Chondrocyte (in vitro differentiated cells): ENCODE data around the gene THOP1. TPM values are rescaled to one million over a fixed set of nuclear protein-coding genes. Genes with fewer than 3 reads are reported as not detected.

Experiments
- DNase-seq: peaks from one replicate; pipeline ENCODE4 v3.0.0; 2021; ENCODE audit warnings: mixed read lengths, low spot score
- H3K27ac Mint-ChIP-seq: one replicate; pipeline ENCODE4 v1.8.0; 2021; ENCODE audit warnings: mild to moderate bottlenecking, moderate library complexity, mixed read lengths; ENCODE audit not compliant: unreplicated experiment
- H3K27me3 Mint-ChIP-seq: 2 replicates; pipeline ENCODE4 v1.8.0; 2021; ENCODE audit warnings: low read depth, mixed read lengths
- H3K36me3 Mint-ChIP-seq: 2 replicates; pipeline ENCODE4 v1.8.0; 2021; ENCODE audit warnings: low read depth, mixed read lengths
- H3K4me1 Mint-ChIP-seq: 2 replicates; pipeline ENCODE4 v1.8.0; 2021; ENCODE audit warnings: low read depth, mild to moderate bottlenecking, mixed read lengths
- H3K4me3 Mint-ChIP-seq: one replicate; pipeline ENCODE4 v1.8.0; 2021; ENCODE audit warnings: mild to moderate bottlenecking, moderate library complexity, mixed read lengths; ENCODE audit not compliant: unreplicated experiment
- H3K9me3 Mint-ChIP-seq: 2 replicates; pipeline ENCODE4 v1.8.0; 2021; ENCODE audit warnings: low read depth, mixed read lengths
- CTCF ChIP-seq: fragments of 200-600 bp; sonication (generic); IDR thresholded peaks from 2 replicates; pipeline ENCODE4 v1.5.0; 2021; ENCODE audit warnings: antibody characterized with exemption, mild to moderate bottlenecking, moderate library complexity
- total RNA-seq: library from RNA; stranded (reverse); gene quantifications from 3 replicates; pipeline ENCODE4 v1.2.1, GENCODE V29; 2021

Gene THOP1
- total RNA-seq, 1 donor from 2014 or later = 48.4 TPM

- Mint-ChIP-seq H3K9me3 (no peaks in the 10 kb centered on the region), H3K27ac (no peak overlapping the region)
- no peak for DNase-seq
These were observed 11.1 kb upstream of the THOP1 start for GRCh38 chr19:2774083-2774679.

GRCh38 chr19:2774953-2775555 lies 10.2 kb upstream of the THOP1 start:
- peaks cover 1% of the 10 kb centered on the region for H3K36me3 Mint-ChIP-seq
- peak overlapping the region; percentile 52 for H3K27ac Mint-ChIP-seq

More at GRCh38 chr19:2774083-2774679, 11.1 kb upstream of the THOP1 start:
- Mint-ChIP-seq H3K4me1 (peaks cover 15% of the 10 kb centered on the region), H3K36me3 (peaks cover 1% of the 10 kb centered on the region), H3K4me3 (no peak overlapping the region), H3K27me3 (no peaks in the 10 kb centered on the region)
- no peak for TF ChIP-seq CTCF

GRCh38 chr19:2775556-2776430 lies 9.5 kb upstream of the THOP1 start:
- Mint-ChIP-seq H3K9me3 (no peaks in the 10 kb centered on the region), H3K4me1 (peaks cover 17% of the 10 kb centered on the region), H3K27me3 (no peaks in the 10 kb centered on the region), H3K36me3 (peaks cover 1% of the 10 kb centered on the region), H3K4me3 (no peak overlapping the region), H3K27ac (peak overlapping the region; percentile 52)
- no peak for DNase-seq
- TF ChIP-seq CTCF = no peak

More at GRCh38 chr19:2774953-2775555, 10.2 kb upstream of the THOP1 start:
- Mint-ChIP-seq H3K9me3 (no peaks in the 10 kb centered on the region), H3K27me3 (no peaks in the 10 kb centered on the region), H3K4me3 (no peak overlapping the region), H3K4me1 (peaks cover 15% of the 10 kb centered on the region)
- DNase-seq = no peak
- no peak for TF ChIP-seq CTCF

- DNase-seq = no peak
- no peaks in the 10 kb centered on the region for H3K27me3 Mint-ChIP-seq
- no peak for TF ChIP-seq CTCF
- no peaks in the 10 kb centered on the region for H3K9me3 Mint-ChIP-seq
- peaks cover 32% of the 10 kb centered on the region for H3K4me1 Mint-ChIP-seq
- H3K36me3 Mint-ChIP-seq = peaks cover 1% of the 10 kb centered on the region
- no peak overlapping the region for H3K4me3 Mint-ChIP-seq
- H3K27ac Mint-ChIP-seq = no peak overlapping the region
These were observed 7.2 kb upstream of the THOP1 start for GRCh38 chr19:2777952-2778683.
